HEK293 (cell line): ENCODE results near the gene TPM1.

Experiments used
- ATF2 ChIP-seq: fragments of 450-650 bp; formaldehyde crosslinking; IDR thresholded peaks from 2 replicates; pipeline ENCODE4 v1.5.1; 2016; ENCODE audit warnings: missing biosample characterization, missing genetic modification characterization, low read depth
- ELK4 ChIP-seq: IDR thresholded peaks from 2 replicates; pipeline ENCODE4 v1.6.1; 2011; ENCODE audit warnings: mild to moderate bottlenecking, low read depth, low read length, borderline replicate concordance
- HOXC10 ChIP-seq: sonication (generic); formaldehyde crosslinking; IDR thresholded peaks from 2 replicates; pipeline ENCODE4 v1.8.1; 2023; ENCODE audit warnings: mild to moderate bottlenecking, missing genetic modification reagents
- MYNN ChIP-seq: fragments of 450-650 bp; formaldehyde crosslinking; IDR thresholded peaks from 2 replicates; pipeline ENCODE4 v1.5.1; 2016; ENCODE audit warnings: missing biosample characterization, missing genetic modification characterization, borderline replicate concordance
- PATZ1 ChIP-seq: fragments of 450-650 bp; formaldehyde crosslinking; IDR thresholded peaks from 2 replicates; pipeline ENCODE4 v1.5.1; 2016; ENCODE audit warnings: missing biosample characterization, missing genetic modification characterization
- RBAK ChIP-seq: fragments of 450-650 bp; formaldehyde crosslinking; IDR thresholded peaks from 2 replicates; pipeline ENCODE4 v1.5.1; 2016; ENCODE audit warnings: missing biosample characterization, missing genetic modification characterization
- YY2 ChIP-seq: fragments of 450-650 bp; formaldehyde crosslinking; IDR thresholded peaks from 2 replicates; pipeline ENCODE4 v1.5.1; 2016; ENCODE audit warnings: missing biosample characterization, missing genetic modification characterization
- ZBTB48 ChIP-seq: fragments of 450-650 bp; formaldehyde crosslinking; IDR thresholded peaks from 2 replicates; pipeline ENCODE4 v1.5.1; 2016; ENCODE audit warnings: missing biosample characterization, missing genetic modification characterization
- ZBTB7A ChIP-seq: fragments of 450-650 bp; formaldehyde crosslinking; IDR thresholded peaks from 2 replicates; pipeline ENCODE4 v1.5.1; 2016; ENCODE audit warnings: low read depth, missing biosample characterization, missing genetic modification characterization
- ZEB2 ChIP-seq: fragments of 450-650 bp; formaldehyde crosslinking; IDR thresholded peaks from 2 replicates; pipeline ENCODE4 v1.5.1; 2016; ENCODE audit warnings: missing biosample characterization, missing genetic modification characterization
- ZFP37 ChIP-seq: fragments of 450-650 bp; formaldehyde crosslinking; IDR thresholded peaks from 2 replicates; pipeline ENCODE4 v1.5.1; 2016; ENCODE audit warnings: missing biosample characterization, missing genetic modification characterization
- ZNF138 ChIP-seq: fragments of 450-650 bp; formaldehyde crosslinking; IDR thresholded peaks from 2 replicates; pipeline ENCODE4 v1.5.1; 2016; ENCODE audit warnings: missing biosample characterization, missing genetic modification characterization, borderline replicate concordance
- ZNF148 ChIP-seq: fragments of 450-650 bp; formaldehyde crosslinking; IDR thresholded peaks from 2 replicates; pipeline ENCODE4 v1.5.0; 2017; ENCODE audit warnings: missing biosample characterization, missing genetic modification characterization, borderline replicate concordance
- ZNF155 ChIP-seq: fragments of 450-650 bp; formaldehyde crosslinking; IDR thresholded peaks from 2 replicates; pipeline ENCODE4 v1.5.1; 2016; ENCODE audit warnings: missing biosample characterization, missing genetic modification characterization
- ZNF2 ChIP-seq: fragments of 450-650 bp; formaldehyde crosslinking; IDR thresholded peaks from 2 replicates; pipeline ENCODE4 v1.5.1; 2016; ENCODE audit warnings: missing biosample characterization, missing genetic modification characterization
- ZNF202 ChIP-seq: fragments of 450-650 bp; formaldehyde crosslinking; IDR thresholded peaks from 2 replicates; pipeline ENCODE4 v1.5.1; 2016; ENCODE audit warnings: missing biosample characterization, missing genetic modification characterization, borderline replicate concordance
- ZNF423 ChIP-seq: fragments of 450-650 bp; formaldehyde crosslinking; IDR thresholded peaks from 2 replicates; pipeline ENCODE4 v1.5.1; 2016; ENCODE audit warnings: missing biosample characterization, missing genetic modification characterization
- ZNF449 ChIP-seq: fragments of 450-650 bp; formaldehyde crosslinking; IDR thresholded peaks from 2 replicates; pipeline ENCODE4 v1.5.1; 2017; ENCODE audit warnings: missing biosample characterization, mild to moderate bottlenecking, missing genetic modification characterization, moderate library complexity
- ZNF513 ChIP-seq: fragments of 450-650 bp; IDR thresholded peaks from 2 replicates; pipeline ENCODE4 v1.5.1; 2018; ENCODE audit warnings: missing biosample characterization, missing genetic modification characterization
- ZNF555 ChIP-seq: fragments of 450-650 bp; formaldehyde crosslinking; conservative IDR thresholded peaks from 2 replicates; pipeline ENCODE4 v1.5.1; 2017; ENCODE audit warnings: missing biosample characterization, mild to moderate bottlenecking, missing genetic modification characterization, inconsistent platforms
- ZNF558 ChIP-seq: fragments of 450-650 bp; formaldehyde crosslinking; IDR thresholded peaks from 2 replicates; pipeline ENCODE4 v1.5.1; 2016; ENCODE audit warnings: missing biosample characterization, missing genetic modification characterization
- ZNF701 ChIP-seq: fragments of 450-650 bp; formaldehyde crosslinking; IDR thresholded peaks from 2 replicates; pipeline ENCODE4 v1.5.1; 2016; ENCODE audit warnings: missing biosample characterization, missing genetic modification characterization
- ZNF704 ChIP-seq: fragments of 450-650 bp; formaldehyde crosslinking; IDR thresholded peaks from 2 replicates; pipeline ENCODE4 v1.5.1; 2016; ENCODE audit warnings: missing biosample characterization, missing genetic modification characterization
- ZNF792 ChIP-seq: fragments of 450-650 bp; formaldehyde crosslinking; IDR thresholded peaks from 2 replicates; pipeline ENCODE4 v1.5.1; 2016; ENCODE audit warnings: missing biosample characterization, missing genetic modification characterization

Gene TPM1

GRCh38 chr15:63093486-63094205 is 51.1 kb downstream of the TPM1 start (continued):
- TF ChIP-seq ZNF555 (no peak), ZNF704 (tag by site-specific recombination) (no peak), ZNF155 (tag by site-specific recombination) (no peak), ZEB2 (tag by site-specific recombination) (peak; percentile 87), ZNF558 (tag by site-specific recombination) (no peak), RBAK (no peak), ZNF701 (tag by site-specific recombination) (no peak), MYNN (tag by site-specific recombination) (no peak), ZNF148 (tag by site-specific recombination) (no peak), ZNF513 (no peak), ATF2 (tag by site-specific recombination) (no peak), ZNF423 (tag by site-specific recombination) (no peak), HOXC10 (no peak), ELK4 (no peak), ZNF202 (tag by site-specific recombination) (no peak), ZNF449 (tag by site-specific recombination) (no peak), ZNF2 (tag by site-specific recombination) (peak; percentile 76), YY2 (tag by site-specific recombination) (no peak), ZBTB48 (tag by site-specific recombination) (no peak), ZNF792 (tag by site-specific recombination) (no peak), ZNF138 (tag by site-specific recombination) (no peak), PATZ1 (tag by site-specific recombination) (0 out of 2 replicates have a peak, but pooled peaks have one; percentile 20), ZBTB7A (tag by site-specific recombination) (no peak), ZFP37 (0 out of 2 replicates have a peak, but pooled peaks have one; percentile 32)
